Jurkat, Clone E6-1 (cell line): ENCODE results near the gene OPALIN. TPM values are rescaled to one million over a fixed set of nuclear protein-coding genes. Genes with fewer than 3 reads are reported as not detected.
A peak's percentile ranks its signal among the peaks of the same experiment; 100 is the strongest.

Experiments
- DNase-seq: peaks from one replicate; pipeline ENCODE4 v3.0.0-alpha.2; 2011; ENCODE audit warnings: low read depth, low spot score
- H3K4me3 ChIP-seq: 2 replicates; pipeline ENCODE4 v1.5.1; 2011; ENCODE audit warnings: mild to moderate bottlenecking, low read length, control low read depth, moderate library complexity
- polyA plus RNA-seq: library from polyadenylated mRNA; unstranded; fragments of >200 nt; gene quantifications from one replicate; pipeline ENCODE4 v1.2.1, GENCODE V29; 2012; ENCODE audit warnings: missing spikeins; ENCODE audit not compliant: insufficient read length, insufficient read depth

Gene OPALIN
- polyA plus RNA-seq: not detected

GRCh38 chr10:96358851-96359540, at the start of gene OPALIN:
Gene OPALIN (minus strand): TSS chr10:96359002. CDS start chr10:96358896, 106 bp downstream.
- DNase-seq: no peak
- no peak within 1 kb of the TSS for H3K4me3 ChIP-seq

GRCh38 chr10:96408201-96408600, 49.4 kb upstream of the OPALIN start:
- no peak overlapping the region for H3K4me3 ChIP-seq
- DNase-seq: no peak

GRCh38 chr10:96407560-96408069, 48.8 kb upstream of the OPALIN start:
- no peak for DNase-seq
- H3K4me3 ChIP-seq: no peak overlapping the region

GRCh38 chr10:96406091-96406490, 47.3 kb upstream of the OPALIN start:
- DNase-seq: no peak
- H3K4me3 ChIP-seq: no peak overlapping the region

- no peak for DNase-seq
- no peak overlapping the region for H3K4me3 ChIP-seq
Observed at GRCh38 chr10:96402417-96403305, 43.9 kb upstream of the OPALIN start.

- no peak for DNase-seq
- H3K4me3 ChIP-seq: no peak overlapping the region
Observed at GRCh38 chr10:96401036-96401435, 42.2 kb upstream of the OPALIN start.

GRCh38 chr10:96400465-96400864, 41.7 kb upstream of the OPALIN start:
- H3K4me3 ChIP-seq: no peak overlapping the region
- no peak for DNase-seq

GRCh38 chr10:96397902-96398301, 39.1 kb upstream of the OPALIN start:
- no peak for DNase-seq
- H3K4me3 ChIP-seq: no peak overlapping the region

GRCh38 chr10:96395931-96396877, 37.4 kb upstream of the OPALIN start:
- no peak overlapping the region for H3K4me3 ChIP-seq
- peak; percentile 77 for DNase-seq

- no peak overlapping the region for H3K4me3 ChIP-seq
- no peak for DNase-seq
Observed at GRCh38 chr10:96390460-96390864, 31.7 kb upstream of the OPALIN start.

GRCh38 chr10:96389785-96390184, 31.0 kb upstream of the OPALIN start:
- H3K4me3 ChIP-seq: no peak overlapping the region
- no peak for DNase-seq

GRCh38 chr10:96387601-96388000, 28.8 kb upstream of the OPALIN start:
- no peak for DNase-seq
- no peak overlapping the region for H3K4me3 ChIP-seq

- no peak overlapping the region for H3K4me3 ChIP-seq
- DNase-seq: no peak
Observed at GRCh38 chr10:96387161-96387560, 28.4 kb upstream of the OPALIN start.

GRCh38 chr10:96384506-96384905, 25.7 kb upstream of the OPALIN start:
- DNase-seq: no peak

GRCh38 chr10:96380821-96381220, 22.0 kb upstream of the OPALIN start:
- no peak for DNase-seq
- no peak overlapping the region for H3K4me3 ChIP-seq

More at GRCh38 chr10:96384506-96384905, 25.7 kb upstream of the OPALIN start:
- H3K4me3 ChIP-seq: no peak overlapping the region

- DNase-seq: no peak
- no peak overlapping the region for H3K4me3 ChIP-seq
Observed at GRCh38 chr10:96379758-96380157, 21.0 kb upstream of the OPALIN start.

- no peak overlapping the region for H3K4me3 ChIP-seq
- no peak for DNase-seq
Observed at GRCh38 chr10:96378741-96379140, 19.9 kb upstream of the OPALIN start.

- H3K4me3 ChIP-seq: no peak overlapping the region
- no peak for DNase-seq
Observed at GRCh38 chr10:96377816-96378294, 19.1 kb upstream of the OPALIN start.

GRCh38 chr10:96376483-96376882, 17.7 kb upstream of the OPALIN start:
- no peak overlapping the region for H3K4me3 ChIP-seq
- DNase-seq: no peak
